Activated CD4-positive, alpha-beta T cell treated with anti-CD3 and anti-CD28 coated beads for 36 hours (primary cell): ENCODE results near the gene THRB. TPM values are rescaled to one million over a fixed set of nuclear protein-coding genes. Genes with fewer than 3 reads are reported as not detected.

Experiments
- ATAC-seq: fragments of 200-7000 bp; cut with Tn5 transposase; one replicate; pipeline ENCODE4 v1.10.0; 2021; ENCODE audit warnings: mild to moderate bottlenecking, moderate library complexity
- CTCF ChIA-PET: fragments of 350-600 bp; sonication (Branson Sonifier 250); formaldehyde crosslinking; loops from one replicate; lab custom pipeline; 2021; ENCODE audit warnings: antibody characterized with exemption; lab: Charles Lee
- POLR2A ChIA-PET: fragments of 350-600 bp; sonication (Branson Sonifier 250); formaldehyde crosslinking; loops from one replicate; lab custom pipeline; 2021; ENCODE audit warnings: antibody characterized with exemption, inconsistent platforms; lab: Charles Lee
- DNase-seq: peaks from one replicate; pipeline ENCODE4 v3.0.0-alpha.2; 2020
- H3K27ac Mint-ChIP-seq: one replicate; pipeline ENCODE4 v1.8.0; 2021; ENCODE audit warnings: mixed read lengths
- H3K27me3 Mint-ChIP-seq: one replicate; pipeline ENCODE4 v1.8.0; 2021; ENCODE audit warnings: mixed read lengths
- H3K36me3 Mint-ChIP-seq: one replicate; pipeline ENCODE4 v1.8.0; 2021; ENCODE audit warnings: low read depth, mixed read lengths
- H3K4me1 Mint-ChIP-seq: one replicate; pipeline ENCODE4 v1.8.0; 2021; ENCODE audit warnings: mixed read lengths
- H3K4me3 Mint-ChIP-seq: one replicate; pipeline ENCODE4 v1.8.0; 2021; ENCODE audit warnings: mild to moderate bottlenecking, moderate library complexity, mixed read lengths
- H3K9me3 Mint-ChIP-seq: one replicate; pipeline ENCODE4 v1.8.0; 2021; ENCODE audit warnings: low read depth, mixed read lengths
- intact Hi-C, 2 experiments: fragments of 100-400 bp; cut with DNase I in 1 of 2; cut with micrococcal nuclease in 1 of 2; formaldehyde crosslinking; loops; one replicate each; pipeline versions ENCODE4 v1.14.2 to v1.15.1; 2022 to 2024; cut with DNase I, micrococcal nuclease
- total RNA-seq, 2 experiments: library from RNA; stranded (reverse); gene quantifications; one replicate each; pipeline ENCODE4 v1.2.3, GENCODE V29; 2021

The THRB gene
- total RNA-seq, 2 experiments from 2014 or later, result not detected

- CTCF ChIA-PET, result no interaction called here
- H3K4me1 Mint-ChIP-seq, result no peaks in the 10 kb centered on the region
- no peak overlapping the region for H3K27ac Mint-ChIP-seq
- ATAC-seq (no peak), DNase-seq (no peak)
- no peak overlapping the region for H3K4me3 Mint-ChIP-seq
- no peaks in the 10 kb centered on the region for H3K36me3 Mint-ChIP-seq
- no peaks in the 10 kb centered on the region for H3K9me3 Mint-ChIP-seq
- intact Hi-C loops, result no loop called here
- POLR2A ChIA-PET, result no interaction called here
- H3K27me3 Mint-ChIP-seq, result peaks cover 3% of the 10 kb centered on the region
Measured at GRCh38 chr3:24305795-24306467, 188.7 kb downstream of the THRB start.

- H3K4me3 Mint-ChIP-seq, result no peak overlapping the region
- DNase-seq (no peak), ATAC-seq (no peak)
- H3K27ac Mint-ChIP-seq, result no peak overlapping the region
- ChIA-PET POLR2A (no interaction called here), CTCF (no interaction called here)
- no peaks in the 10 kb centered on the region for H3K9me3 Mint-ChIP-seq
- intact Hi-C loops, result no loop called here
- H3K36me3 Mint-ChIP-seq, result no peaks in the 10 kb centered on the region
- peaks cover 6% of the 10 kb centered on the region for H3K27me3 Mint-ChIP-seq
- H3K4me1 Mint-ChIP-seq, result no peaks in the 10 kb centered on the region
Measured at GRCh38 chr3:24303057-24303754, 191.4 kb downstream of the THRB start.

- ATAC-seq (no peak), DNase-seq (no peak)
- Mint-ChIP-seq H3K36me3 (no peaks in the 10 kb centered on the region), H3K27me3 (peaks cover 6% of the 10 kb centered on the region), H3K9me3 (no peaks in the 10 kb centered on the region), H3K27ac (no peak overlapping the region), H3K4me3 (no peak overlapping the region), H3K4me1 (no peaks in the 10 kb centered on the region)
- ChIA-PET CTCF (no interaction called here), POLR2A (no interaction called here)
- intact Hi-C loops, result no loop called here
Measured at GRCh38 chr3:24302396-24302795, 192.3 kb downstream of the THRB start.

- CTCF ChIA-PET, result no interaction called here
- Mint-ChIP-seq H3K9me3 (no peaks in the 10 kb centered on the region), H3K4me1 (no peaks in the 10 kb centered on the region), H3K27me3 (peaks cover 6% of the 10 kb centered on the region), H3K27ac (no peak overlapping the region), H3K4me3 (no peak overlapping the region), H3K36me3 (no peaks in the 10 kb centered on the region)
- no peak for ATAC-seq
- intact Hi-C loops, result no loop called here
- POLR2A ChIA-PET, result no interaction called here
- no peak for DNase-seq
Measured at GRCh38 chr3:24300949-24301348, 193.7 kb downstream of the THRB start.

- Mint-ChIP-seq H3K27ac (no peak overlapping the region), H3K9me3 (no peaks in the 10 kb centered on the region), H3K4me1 (no peaks in the 10 kb centered on the region), H3K27me3 (peaks cover 6% of the 10 kb centered on the region), H3K36me3 (no peaks in the 10 kb centered on the region), H3K4me3 (no peak overlapping the region)
- POLR2A ChIA-PET, result no interaction called here
- intact Hi-C loops, result no loop called here
- CTCF ChIA-PET, result no interaction called here
- no peak for DNase-seq
- no peak for ATAC-seq
Measured at GRCh38 chr3:24299806-24300626, 194.6 kb downstream of the THRB start.

- POLR2A ChIA-PET, result no interaction called here
- H3K36me3 Mint-ChIP-seq, result no peaks in the 10 kb centered on the region
Measured at GRCh38 chr3:24299246-24299805, 195.3 kb downstream of the THRB start.

GRCh38 chr3:24296441-24297205, 198.0 kb downstream of the THRB start:
- Mint-ChIP-seq H3K4me3 (no peak overlapping the region), H3K9me3 (no peaks in the 10 kb centered on the region), H3K36me3 (no peaks in the 10 kb centered on the region), H3K4me1 (no peaks in the 10 kb centered on the region), H3K27me3 (peaks cover 3% of the 10 kb centered on the region), H3K27ac (no peak overlapping the region)
- ATAC-seq (no peak), DNase-seq (no peak)
- intact Hi-C loops, result no loop called here
- POLR2A ChIA-PET, result no interaction called here
- CTCF ChIA-PET, result no interaction called here

More at GRCh38 chr3:24299246-24299805, 195.3 kb downstream of the THRB start:
- CTCF ChIA-PET, result no interaction called here
- no peak overlapping the region for H3K4me3 Mint-ChIP-seq
- no peak overlapping the region for H3K27ac Mint-ChIP-seq
- ATAC-seq, result no peak
- intact Hi-C loops, result no loop called here
- no peak for DNase-seq
- H3K27me3 Mint-ChIP-seq, result peaks cover 6% of the 10 kb centered on the region
- H3K4me1 Mint-ChIP-seq, result no peaks in the 10 kb centered on the region
- H3K9me3 Mint-ChIP-seq, result no peaks in the 10 kb centered on the region

GRCh38 chr3:24294150-24294549, 200.5 kb downstream of the THRB start:
- POLR2A ChIA-PET, result no interaction called here
- no peaks in the 10 kb centered on the region for H3K27me3 Mint-ChIP-seq
- DNase-seq, result no peak
- CTCF ChIA-PET, result no interaction called here
- no peaks in the 10 kb centered on the region for H3K4me1 Mint-ChIP-seq
- no peaks in the 10 kb centered on the region for H3K9me3 Mint-ChIP-seq
- no peaks in the 10 kb centered on the region for H3K36me3 Mint-ChIP-seq
- H3K27ac Mint-ChIP-seq, result no peak overlapping the region
- no peak overlapping the region for H3K4me3 Mint-ChIP-seq
- ATAC-seq, result no peak
- intact Hi-C loops, result no loop called here

GRCh38 chr3:24291646-24292045, 203.0 kb downstream of the THRB start:
- ChIA-PET CTCF (no interaction called here), POLR2A (no interaction called here)
- Mint-ChIP-seq H3K9me3 (no peaks in the 10 kb centered on the region), H3K27ac (no peak overlapping the region), H3K4me1 (no peaks in the 10 kb centered on the region), H3K4me3 (no peak overlapping the region), H3K27me3 (no peaks in the 10 kb centered on the region), H3K36me3 (no peaks in the 10 kb centered on the region)
- ATAC-seq (no peak), DNase-seq (no peak)
- intact Hi-C loops, result no loop called here

GRCh38 chr3:24290596-24290995, 204.1 kb downstream of the THRB start:
- H3K27ac Mint-ChIP-seq, result no peak overlapping the region
- no peaks in the 10 kb centered on the region for H3K4me1 Mint-ChIP-seq

More at GRCh38 chr3:24290596-24290995, 204.1 kb downstream of the THRB start:
- Mint-ChIP-seq H3K9me3 (peaks cover 2% of the 10 kb centered on the region), H3K27me3 (no peaks in the 10 kb centered on the region), H3K36me3 (no peaks in the 10 kb centered on the region), H3K4me3 (no peak overlapping the region)
- intact Hi-C loops, result no loop called here
- ATAC-seq (no peak), DNase-seq (no peak)
- ChIA-PET POLR2A (no interaction called here), CTCF (no interaction called here)
